ENCODE results near the gene MGMT. TPM values are rescaled to one million over a fixed set of nuclear protein-coding genes. Genes with fewer than 3 reads are reported as not detected.

MGMT gene
- total and polyA plus RNA-seq, 2 experiments from 2014 or later = 19.3 to 21.9 TPM

DNA sequence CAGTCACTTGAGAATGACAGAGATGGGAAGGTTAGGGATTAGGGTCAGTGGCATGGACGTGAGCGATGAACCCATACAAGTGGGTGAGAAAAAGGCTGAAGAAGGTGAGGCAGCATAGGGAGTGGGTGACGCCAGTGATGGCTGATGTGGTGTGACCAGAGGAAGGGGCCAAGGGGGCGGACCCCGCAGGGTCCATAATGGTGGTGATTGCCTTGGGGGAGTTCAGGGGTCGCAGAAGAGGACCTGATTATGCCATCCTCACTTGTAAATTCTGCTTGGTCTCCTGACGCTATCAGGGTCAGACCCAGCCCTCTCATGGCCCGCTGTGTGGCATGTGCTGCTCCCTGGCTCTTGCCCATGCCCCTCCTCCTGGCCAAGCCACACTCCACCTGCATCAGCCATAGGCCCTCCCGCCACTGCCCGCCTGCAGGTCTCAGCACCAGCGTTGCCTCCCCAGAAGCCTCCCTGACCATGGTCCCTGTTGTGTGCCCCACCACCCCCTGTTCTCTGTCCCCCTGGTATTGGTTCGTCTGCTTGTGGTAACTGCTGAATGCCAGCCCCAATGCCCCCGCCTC, 261.3 kb downstream of the MGMT start:
- Mint-ChIP-seq H3K36me3 (ENCODE audit: low read depth) (peaks cover 22% of the 10 kb centered on the region), H3K27me3 (ENCODE audit: insufficient read depth, low read depth, poor library complexity) (peaks cover 1% of the 10 kb centered on the region), H3K4me1 (peaks cover 11% of the 10 kb centered on the region; the same call in 2 of the 3 replicates), H3K4me3 (no peak overlapping the region), H3K27ac (no peak overlapping the region), H3K9me3 (peaks cover 21% of the 10 kb centered on the region)
- Histone ChIP-seq H3K27me3 (ENCODE audit: insufficient read depth) (no peaks in the 10 kb centered on the region), H4K20me1 (replicated peaks; ENCODE audit: insufficient read depth) (no peaks in the 10 kb centered on the region), H3K4me3 (no peak overlapping the region), H3K79me2 (replicated peaks; ENCODE audit: insufficient read depth) (no peaks in the 10 kb centered on the region), H3F3A (replicated peaks; ENCODE audit: low read depth) (no peaks in the 10 kb centered on the region), H3K36me3 (ENCODE audit: insufficient read depth) (no peaks in the 10 kb centered on the region), H3K4me2 (no peak overlapping the region), H3K4me1 (ENCODE audit: insufficient read depth) (peaks cover 8% of the 10 kb centered on the region), H2AFZ (no peak overlapping the region), H3K27ac (ENCODE audit: low read depth) (no peak overlapping the region), H3K9me2 (ENCODE audit: insufficient read depth) (no peaks in the 10 kb centered on the region)
- TF ChIP-seq EZH2phosphoT487 (IDR thresholded peaks at IDR 0.05; ENCODE audit: unreplicated experiment) (no peak), ZNF331 (CRISPR knock-in tag; IDR thresholded peaks at IDR 0.05; ENCODE audit: low read depth) (no peak), ZNF114 (CRISPR knock-in tag; IDR thresholded peaks at IDR 0.05) (no peak), NANOG (IDR thresholded peaks at IDR 0.05; ENCODE audit: borderline replicate concordance) (no peak), EZH2 (IDR thresholded peaks at IDR 0.05; ENCODE audit: low read depth, unreplicated experiment) (no peak), JUNB (IDR thresholded peaks at IDR 0.05; ENCODE audit: unreplicated experiment) (no peak)
- TF ChIP-seq, protein P1, sequence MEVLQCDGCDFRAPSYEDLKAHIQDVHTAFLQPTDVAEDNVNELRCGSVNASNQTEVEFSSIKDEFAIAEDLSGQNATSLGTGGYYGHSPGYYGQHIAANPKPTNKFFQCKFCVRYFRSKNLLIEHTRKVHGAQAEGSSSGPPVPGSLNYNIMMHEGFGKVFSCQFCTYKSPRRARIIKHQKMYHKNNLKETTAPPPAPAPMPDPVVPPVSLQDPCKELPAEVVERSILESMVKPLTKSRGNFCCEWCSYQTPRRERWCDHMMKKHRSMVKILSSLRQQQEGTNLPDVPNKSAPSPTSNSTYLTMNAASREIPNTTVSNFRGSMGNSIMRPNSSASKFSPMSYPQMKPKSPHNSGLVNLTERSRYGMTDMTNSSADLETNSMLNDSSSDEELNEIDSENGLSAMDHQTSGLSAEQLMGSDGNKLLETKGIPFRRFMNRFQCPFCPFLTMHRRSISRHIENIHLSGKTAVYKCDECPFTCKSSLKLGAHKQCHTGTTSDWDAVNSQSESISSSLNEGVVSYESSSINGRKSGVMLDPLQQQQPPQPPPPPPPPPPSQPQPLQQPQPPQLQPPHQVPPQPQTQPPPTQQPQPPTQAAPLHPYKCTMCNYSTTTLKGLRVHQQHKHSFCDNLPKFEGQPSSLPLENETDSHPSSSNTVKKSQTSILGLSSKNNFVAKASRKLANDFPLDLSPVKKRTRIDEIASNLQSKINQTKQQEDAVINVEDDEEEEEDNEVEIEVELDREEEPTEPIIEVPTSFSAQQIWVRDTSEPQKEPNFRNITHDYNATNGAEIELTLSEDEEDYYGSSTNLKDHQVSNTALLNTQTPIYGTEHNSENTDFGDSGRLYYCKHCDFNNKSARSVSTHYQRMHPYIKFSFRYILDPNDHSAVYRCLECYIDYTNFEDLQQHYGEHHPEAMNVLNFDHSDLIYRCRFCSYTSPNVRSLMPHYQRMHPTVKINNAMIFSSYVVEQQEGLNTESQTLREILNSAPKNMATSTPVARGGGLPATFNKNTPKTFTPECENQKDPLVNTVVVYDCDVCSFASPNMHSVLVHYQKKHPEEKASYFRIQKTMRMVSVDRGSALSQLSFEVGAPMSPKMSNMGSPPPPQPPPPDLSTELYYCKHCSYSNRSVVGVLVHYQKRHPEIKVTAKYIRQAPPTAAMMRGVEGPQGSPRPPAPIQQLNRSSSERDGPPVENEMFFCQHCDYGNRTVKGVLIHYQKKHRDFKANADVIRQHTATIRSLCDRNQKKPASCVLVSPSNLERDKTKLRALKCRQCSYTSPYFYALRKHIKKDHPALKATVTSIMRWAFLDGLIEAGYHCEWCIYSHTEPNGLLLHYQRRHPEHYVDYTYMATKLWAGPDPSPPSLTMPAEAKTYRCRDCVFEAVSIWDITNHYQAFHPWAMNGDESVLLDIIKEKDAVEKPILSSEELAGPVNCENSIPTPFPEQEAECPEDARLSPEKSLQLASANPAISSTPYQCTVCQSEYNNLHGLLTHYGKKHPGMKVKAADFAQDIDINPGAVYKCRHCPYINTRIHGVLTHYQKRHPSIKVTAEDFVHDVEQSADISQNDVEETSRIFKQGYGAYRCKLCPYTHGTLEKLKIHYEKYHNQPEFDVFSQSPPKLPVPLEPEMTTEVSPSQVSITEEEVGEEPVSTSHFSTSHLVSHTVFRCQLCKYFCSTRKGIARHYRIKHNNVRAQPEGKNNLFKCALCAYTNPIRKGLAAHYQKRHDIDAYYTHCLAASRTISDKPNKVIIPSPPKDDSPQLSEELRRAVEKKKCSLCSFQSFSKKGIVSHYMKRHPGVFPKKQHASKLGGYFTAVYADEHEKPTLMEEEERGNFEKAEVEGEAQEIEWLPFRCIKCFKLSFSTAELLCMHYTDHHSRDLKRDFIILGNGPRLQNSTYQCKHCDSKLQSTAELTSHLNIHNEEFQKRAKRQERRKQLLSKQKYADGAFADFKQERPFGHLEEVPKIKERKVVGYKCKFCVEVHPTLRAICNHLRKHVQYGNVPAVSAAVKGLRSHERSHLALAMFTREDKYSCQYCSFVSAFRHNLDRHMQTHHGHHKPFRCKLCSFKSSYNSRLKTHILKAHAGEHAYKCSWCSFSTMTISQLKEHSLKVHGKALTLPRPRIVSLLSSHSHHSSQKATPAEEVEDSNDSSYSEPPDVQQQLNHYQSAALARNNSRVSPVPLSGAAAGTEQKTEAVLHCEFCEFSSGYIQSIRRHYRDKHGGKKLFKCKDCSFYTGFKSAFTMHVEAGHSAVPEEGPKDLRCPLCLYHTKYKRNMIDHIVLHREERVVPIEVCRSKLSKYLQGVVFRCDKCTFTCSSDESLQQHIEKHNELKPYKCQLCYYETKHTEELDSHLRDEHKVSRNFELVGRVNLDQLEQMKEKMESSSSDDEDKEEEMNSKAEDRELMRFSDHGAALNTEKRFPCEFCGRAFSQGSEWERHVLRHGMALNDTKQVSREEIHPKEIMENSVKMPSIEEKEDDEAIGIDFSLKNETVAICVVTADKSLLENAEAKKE (CRISPR knock-in tag; IDR thresholded peaks at IDR 0.05) = no peak
- TF ChIP-seq, protein P2, sequence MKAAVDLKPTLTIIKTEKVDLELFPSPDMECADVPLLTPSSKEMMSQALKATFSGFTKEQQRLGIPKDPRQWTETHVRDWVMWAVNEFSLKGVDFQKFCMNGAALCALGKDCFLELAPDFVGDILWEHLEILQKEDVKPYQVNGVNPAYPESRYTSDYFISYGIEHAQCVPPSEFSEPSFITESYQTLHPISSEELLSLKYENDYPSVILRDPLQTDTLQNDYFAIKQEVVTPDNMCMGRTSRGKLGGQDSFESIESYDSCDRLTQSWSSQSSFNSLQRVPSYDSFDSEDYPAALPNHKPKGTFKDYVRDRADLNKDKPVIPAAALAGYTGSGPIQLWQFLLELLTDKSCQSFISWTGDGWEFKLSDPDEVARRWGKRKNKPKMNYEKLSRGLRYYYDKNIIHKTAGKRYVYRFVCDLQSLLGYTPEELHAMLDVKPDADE (IDR thresholded peaks at IDR 0.05) = no peak
- TF ChIP-seq, protein P3, sequence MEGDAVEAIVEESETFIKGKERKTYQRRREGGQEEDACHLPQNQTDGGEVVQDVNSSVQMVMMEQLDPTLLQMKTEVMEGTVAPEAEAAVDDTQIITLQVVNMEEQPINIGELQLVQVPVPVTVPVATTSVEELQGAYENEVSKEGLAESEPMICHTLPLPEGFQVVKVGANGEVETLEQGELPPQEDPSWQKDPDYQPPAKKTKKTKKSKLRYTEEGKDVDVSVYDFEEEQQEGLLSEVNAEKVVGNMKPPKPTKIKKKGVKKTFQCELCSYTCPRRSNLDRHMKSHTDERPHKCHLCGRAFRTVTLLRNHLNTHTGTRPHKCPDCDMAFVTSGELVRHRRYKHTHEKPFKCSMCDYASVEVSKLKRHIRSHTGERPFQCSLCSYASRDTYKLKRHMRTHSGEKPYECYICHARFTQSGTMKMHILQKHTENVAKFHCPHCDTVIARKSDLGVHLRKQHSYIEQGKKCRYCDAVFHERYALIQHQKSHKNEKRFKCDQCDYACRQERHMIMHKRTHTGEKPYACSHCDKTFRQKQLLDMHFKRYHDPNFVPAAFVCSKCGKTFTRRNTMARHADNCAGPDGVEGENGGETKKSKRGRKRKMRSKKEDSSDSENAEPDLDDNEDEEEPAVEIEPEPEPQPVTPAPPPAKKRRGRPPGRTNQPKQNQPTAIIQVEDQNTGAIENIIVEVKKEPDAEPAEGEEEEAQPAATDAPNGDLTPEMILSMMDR (conservative IDR thresholded peaks at IDR 0.05; ENCODE audit: low read depth in 2 of 2) = no peak
- DNase-seq (ENCODE audit: low spot score) (no peak), ATAC-seq (no peak)
